GM19238 (cell line): Measurements from ENCODE around the gene UBAP1.
"Not testable (repeated sequence)": the region's sequence is repeated elsewhere in the genome, so short reads cannot be mapped to it uniquely, and the experiment has no call there.

Source experiments
- DNase-seq: peaks from one replicate; pipeline ENCODE4 v3.0.0; 2011; ENCODE audit warnings: low spot score; ENCODE audit not compliant: insufficient read length

The UBAP1 gene

DNA sequence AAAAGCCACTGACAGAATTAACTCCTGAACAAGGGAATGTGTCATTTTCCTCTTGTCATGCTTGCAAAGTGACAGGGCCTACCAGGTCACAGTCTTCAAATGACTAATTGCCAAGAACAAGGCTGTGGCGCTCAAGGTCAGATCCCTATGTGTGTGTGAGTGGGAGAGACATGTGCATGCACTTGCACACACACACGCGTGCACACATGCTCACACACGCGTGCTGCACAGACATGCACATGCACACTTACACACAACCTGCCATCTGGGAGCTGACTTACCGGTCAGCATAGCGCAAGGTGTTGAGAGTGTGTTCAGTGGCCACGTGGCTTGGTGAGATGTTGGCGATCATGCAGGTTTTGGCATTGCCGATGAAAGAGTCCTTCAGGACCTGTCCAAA, 80.5 kb downstream of the UBAP1 start:
- DNase-seq = no peak

DNA sequence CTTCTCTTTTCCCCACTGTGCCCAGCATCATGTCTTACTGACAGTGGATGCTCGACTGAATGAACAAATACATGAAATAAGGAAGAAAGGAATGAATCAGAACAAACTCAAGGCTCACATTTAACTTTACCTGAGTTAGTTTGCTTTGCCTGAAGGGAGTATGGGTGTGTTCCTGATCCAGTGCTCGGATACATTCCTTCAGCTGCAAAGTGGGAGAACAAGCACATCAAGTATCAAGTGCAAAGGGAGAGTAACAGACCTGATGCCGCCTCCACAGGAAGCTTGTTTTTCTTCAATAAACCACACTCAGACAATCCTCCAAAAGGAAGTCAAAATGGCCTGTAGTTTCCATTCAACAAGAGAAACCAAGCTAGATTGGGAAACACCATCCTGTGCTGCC, 84.1 kb downstream of the UBAP1 start:
- DNase-seq = no peak

DNA sequence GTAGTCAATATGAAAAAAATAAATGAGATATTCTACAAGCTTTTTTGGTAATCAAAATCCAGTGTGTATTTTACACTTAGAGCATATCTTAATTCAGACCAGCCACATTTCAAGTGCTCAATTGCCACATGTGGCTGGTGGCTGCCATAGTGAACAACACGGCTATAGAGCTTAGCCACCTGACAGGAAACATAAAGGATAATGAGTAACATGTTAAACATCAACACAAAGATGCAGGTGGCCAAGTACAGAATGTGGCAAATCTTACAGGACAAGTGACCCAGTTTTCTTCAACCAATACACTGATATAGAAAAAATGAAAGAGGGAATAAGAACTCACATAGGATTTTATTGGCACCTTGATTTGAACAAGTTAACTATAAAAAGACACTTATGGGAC, 88.8 kb downstream of the UBAP1 start:
- DNase-seq = no peak

DNA sequence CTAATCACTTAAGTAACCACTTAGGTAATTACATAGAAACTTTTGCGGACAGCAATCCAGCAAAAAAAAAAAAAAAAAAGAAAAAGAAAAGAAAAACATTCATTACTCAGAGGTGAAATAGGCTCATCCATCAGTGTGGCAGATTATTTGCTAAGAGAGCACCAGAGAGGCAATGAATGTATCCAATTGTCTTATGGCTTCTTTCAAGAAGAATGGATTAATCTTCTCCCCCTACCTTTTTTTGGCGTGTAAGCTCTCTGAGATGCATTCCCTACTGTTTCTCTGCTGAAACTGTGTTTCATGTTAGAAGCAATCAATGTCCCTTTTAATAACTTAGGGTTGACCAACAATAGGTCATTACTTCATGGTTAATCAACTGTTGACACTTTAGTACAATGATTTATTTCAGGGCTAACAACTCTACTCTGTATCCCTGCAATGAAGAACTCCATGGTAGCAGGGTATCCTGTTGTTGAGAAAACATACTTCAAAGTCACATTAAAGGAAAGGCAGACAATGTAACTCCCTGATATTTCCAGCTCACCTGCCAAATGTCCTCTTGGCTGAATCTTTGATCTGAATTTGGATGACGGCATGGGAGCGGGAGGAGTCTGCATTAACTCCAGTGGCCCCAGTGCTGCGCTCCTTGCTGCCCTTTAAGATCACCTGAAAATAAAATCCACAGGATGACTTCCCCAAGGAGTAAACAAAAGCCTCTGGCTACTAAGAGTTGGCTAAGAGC, 92.6 kb downstream of the UBAP1 start:
- no peak for DNase-seq

DNA sequence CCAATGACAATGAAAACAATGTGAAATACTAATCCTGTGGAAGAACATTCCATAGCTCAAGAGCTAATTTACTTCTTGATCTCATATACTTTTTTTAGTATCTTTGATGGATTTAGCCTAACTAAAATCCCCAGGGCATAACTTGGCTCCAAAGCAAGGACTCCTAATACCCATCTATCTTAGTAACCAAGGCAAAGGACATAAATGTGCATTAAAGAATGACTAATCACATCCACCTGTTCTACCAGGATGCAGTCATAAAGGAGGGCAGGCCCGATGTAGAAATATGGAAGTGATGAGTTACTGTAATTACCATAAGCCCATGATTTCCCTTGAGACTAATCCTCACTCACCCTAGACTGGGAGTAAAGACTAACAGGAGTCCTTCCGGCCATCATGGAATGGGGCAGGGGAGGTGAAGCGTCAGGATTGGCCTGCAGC, 93.3 kb downstream of the UBAP1 start:
- DNase-seq = no peak

DNA sequence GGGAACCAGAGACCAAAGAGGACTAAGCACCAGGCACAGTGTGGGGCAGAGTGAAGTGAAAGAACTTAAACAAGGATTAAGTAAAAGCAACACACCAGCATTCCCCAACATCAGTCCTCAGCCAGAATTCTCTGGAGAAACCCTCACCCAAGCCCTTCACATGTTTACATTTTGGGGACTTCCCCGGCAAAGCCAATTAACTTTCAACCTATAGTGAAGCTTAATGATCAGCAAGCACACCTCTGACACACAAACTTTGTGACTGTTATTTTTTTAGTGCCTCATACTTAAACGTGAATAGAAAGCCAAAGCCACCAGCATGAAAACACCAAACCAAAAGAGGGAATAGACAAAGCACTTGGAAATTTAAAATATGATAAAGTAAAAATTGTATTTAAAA, 94.7 kb downstream of the UBAP1 start:
- DNase-seq = not testable (repeated sequence)

DNA sequence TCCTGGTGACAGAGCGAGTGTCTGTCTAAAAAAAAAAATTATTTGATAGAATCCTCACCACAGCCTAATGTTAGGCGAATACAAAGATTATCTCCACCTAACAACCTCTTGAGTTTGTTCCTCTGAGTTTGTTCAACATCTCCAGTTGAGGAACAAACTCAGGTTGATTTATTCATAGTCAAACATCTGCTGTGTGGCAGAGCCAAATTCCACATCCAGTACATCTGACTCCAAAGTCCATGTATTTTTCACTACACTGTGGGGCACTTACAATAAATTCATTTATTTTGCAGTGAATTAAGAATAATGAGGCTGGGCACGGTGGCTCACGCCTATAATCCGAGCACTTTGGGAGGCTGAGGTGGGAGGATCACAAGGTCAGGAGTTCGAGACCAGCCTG, 97.0 kb downstream of the UBAP1 start:
- DNase-seq = no peak

DNA sequence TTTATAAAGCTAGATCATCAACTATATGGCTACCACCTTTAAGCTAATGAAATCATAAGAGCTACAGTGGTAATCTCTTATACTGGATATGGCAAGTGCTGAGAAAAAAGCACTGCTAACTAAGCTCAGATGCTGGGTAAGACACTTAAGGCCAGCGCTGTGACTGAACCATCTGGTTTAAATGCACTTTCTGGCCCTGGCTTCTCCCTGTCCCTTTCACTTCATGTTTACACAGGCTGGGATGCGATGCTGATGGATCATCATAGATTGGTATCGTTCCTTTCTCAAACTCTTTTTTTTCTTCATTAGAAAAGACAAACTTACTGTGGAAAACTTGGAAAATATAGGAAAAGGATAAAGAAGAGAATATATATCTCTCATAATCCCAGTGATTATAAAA, 97.9 kb downstream of the UBAP1 start:
- no peak for DNase-seq

DNA sequence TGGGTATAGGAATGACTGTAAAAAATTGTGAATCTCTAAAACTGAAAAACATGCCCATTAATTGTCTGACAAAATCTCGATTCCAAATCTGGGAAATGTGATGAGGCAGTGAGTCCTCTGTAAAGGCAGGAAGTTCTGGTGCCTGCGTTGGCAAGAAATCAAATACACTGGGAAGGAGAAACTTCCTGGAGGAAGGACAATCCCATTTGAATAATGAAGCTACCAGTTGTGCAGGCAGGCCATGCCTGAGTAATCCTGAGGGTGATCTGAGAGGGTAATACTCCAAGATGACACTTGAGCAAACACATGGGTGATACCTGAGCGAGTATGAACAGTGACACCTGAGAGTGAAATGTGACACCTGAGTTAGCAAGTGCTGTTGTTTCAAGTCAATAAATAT, 100.6 kb downstream of the UBAP1 start:
- no peak for DNase-seq

DNA sequence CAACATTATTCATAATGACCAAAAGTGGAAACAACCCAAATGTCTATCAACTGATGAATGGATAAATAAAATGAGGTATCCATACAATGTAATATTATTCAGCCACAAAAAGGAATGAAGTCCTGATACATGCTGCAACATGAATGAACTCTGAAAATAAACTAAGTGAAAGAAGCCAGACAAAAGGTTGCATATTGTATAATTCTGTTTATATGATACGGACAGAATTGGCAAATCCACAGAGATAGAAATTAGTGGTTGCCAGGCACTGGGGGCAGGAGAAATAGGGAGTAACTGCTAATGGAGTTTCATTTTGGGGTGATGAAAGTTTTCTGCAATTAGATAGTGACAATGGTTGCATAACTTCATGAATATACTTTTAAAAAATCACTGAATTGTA, 103.3 kb downstream of the UBAP1 start:
- DNase-seq = no peak

DNA sequence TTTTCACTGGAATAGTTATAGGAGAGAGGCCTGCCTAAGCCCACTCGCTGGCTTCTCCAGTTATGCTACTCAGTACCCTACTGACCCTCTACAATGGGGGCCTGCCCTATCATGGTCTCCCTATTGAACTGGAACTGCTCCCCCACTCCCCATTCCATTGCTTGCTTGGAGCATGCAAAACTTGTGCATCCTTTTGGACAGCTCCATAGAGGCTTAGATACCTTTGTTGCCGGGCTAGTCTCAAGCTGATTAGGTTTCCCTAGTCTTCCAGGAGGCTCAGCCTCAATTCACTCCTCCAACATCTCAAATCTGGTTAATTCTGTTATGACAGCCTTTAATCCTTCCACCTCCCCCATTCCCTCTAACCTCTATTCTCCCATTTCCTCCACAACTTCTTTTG, 110.3 kb downstream of the UBAP1 start:
- no peak for DNase-seq

DNA sequence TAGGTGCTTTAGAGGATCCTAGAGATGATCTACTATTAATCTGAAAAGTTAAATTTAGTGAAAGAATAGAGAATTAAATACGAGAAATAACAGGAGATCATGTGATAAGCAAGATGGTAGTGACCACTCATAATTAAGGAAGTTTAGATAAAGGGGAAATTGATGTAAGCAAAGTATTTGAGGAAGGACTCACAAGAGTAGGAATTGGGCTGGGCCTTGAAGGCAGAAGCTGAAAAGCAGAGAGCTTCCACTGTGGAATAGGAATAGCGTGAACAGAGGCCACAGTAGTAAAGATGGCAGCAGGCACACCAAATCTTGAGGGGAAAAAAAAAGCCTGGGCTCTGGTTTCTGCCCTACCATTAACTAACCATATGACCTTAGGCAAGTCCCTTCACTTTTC, 112.2 kb downstream of the UBAP1 start:
- no peak for DNase-seq

DNA sequence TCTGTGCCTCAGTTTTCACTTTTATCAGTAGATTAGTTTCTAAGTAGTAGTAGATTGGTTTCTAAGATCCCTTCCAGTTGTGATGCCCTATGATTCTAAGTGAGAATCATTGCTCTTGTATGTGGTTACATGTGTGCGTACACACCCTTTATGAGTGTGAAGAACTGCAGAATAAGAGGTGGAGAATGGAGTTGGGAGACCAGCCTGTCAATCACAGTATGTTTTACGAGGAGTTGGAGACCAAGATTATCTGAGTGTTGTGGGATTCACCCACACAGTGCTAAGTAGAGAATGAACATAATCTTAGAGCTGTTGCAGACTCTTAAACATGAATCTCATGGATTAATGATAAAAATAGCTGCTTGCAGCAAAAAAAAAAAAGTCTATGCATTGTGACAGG, 112.6 kb downstream of the UBAP1 start:
- no peak for DNase-seq

DNA sequence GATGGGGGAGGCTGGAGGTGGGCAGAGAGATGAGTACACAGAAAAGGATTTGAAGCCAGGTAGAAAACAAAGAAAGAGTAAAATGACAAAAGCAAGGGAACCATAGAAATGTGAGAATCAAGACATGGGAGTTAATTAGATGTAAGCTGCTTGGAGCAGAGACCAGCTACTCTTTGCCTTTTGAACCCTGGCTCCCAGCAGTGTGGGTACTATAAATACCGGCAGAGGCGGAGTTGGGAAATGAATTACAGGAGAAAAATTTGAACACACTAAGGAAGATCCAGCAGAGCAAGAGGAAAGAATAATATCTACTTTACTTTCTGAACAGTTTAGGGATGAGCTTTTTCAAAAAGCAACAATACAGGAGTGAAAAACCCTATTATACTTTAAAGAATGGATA, 113.7 kb downstream of the UBAP1 start:
- no peak for DNase-seq

DNA sequence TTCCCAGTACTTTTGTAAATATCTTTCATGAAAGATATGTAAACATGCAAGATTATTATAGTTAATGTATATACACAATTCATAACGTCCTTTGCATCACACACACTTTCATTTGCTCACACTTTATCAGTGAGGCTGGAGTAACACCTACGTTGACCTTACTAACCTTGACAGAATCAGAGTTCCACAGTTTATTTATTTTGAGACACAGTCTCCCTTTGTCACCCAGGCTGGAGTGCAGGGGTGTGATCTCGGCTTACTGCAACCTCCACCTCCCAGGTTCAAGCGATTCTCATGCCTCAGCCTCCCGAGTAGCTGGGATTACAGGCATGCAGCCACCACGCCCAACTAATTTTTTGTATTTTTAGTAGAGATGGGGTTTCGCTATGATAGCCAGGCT, 122.2 kb downstream of the UBAP1 start:
- not testable (repeated sequence) for DNase-seq
